Stomach (tissue), 4 donors: ENCODE measurements around the gene ALX3.

Experiments
- CTCF ChIP-seq, 7 experiments: fragments of 450-650 bp in 4 of 7; fragments of 200-600 bp in 3 of 7; sonication (generic) in 3 of 7; IDR thresholded peaks; one replicate each; pipeline ENCODE4 v1.5.1; 2016 to 2019; ENCODE audit warnings: antibody characterized with exemption in 7 of 7, control low read depth in 2 of 7, mild to moderate bottlenecking in 1 of 7
- POLR2A ChIP-seq, 4 donors: fragments of 450-650 bp; IDR thresholded peaks; one replicate each; pipeline ENCODE4 v1.6.1; 2016; ENCODE audit warnings: antibody characterized with exemption in 4 of 4, control low read depth in 2 of 4, mild to moderate bottlenecking in 1 of 4, moderate library complexity in 1 of 4
- POLR2AphosphoS5 ChIP-seq, 3 donors: sonication (generic); formaldehyde crosslinking; IDR thresholded peaks; one replicate each; pipeline ENCODE4 v1.6.1; 2016; ENCODE audit warnings: antibody characterized with exemption in 3 of 3

- no peak for TF ChIP-seq CTCF (IDR thresholded peaks at IDR 0.05)
- TF ChIP-seq POLR2A (IDR thresholded peaks at IDR 0.05) = no peak
- no peak for TF ChIP-seq POLR2AphosphoS5 (IDR thresholded peaks at IDR 0.05)
Observed at GRCh38 chr1:110019770-110020169, 50.7 kb downstream of the ALX3 start.
